GM12874 (cell line): ENCODE results near the gene EPN2.

ENCODE experiments used
- CTCF ChIP-seq: IDR thresholded peaks from 2 replicates; pipeline ENCODE4 v1.5.1; 2011; ENCODE audit warnings: low read depth, mild to moderate bottlenecking, control low read depth, low read length, moderate library complexity; ENCODE audit not compliant: insufficient read depth

Gene EPN2

GRCh38 chr17:19253112-19253511 is 15.9 kb downstream of the EPN2 start:
- TF ChIP-seq CTCF: no peak

- no peak for TF ChIP-seq CTCF
Measured at GRCh38 chr17:19254651-19255050, 17.5 kb downstream of the EPN2 start.

- no peak for TF ChIP-seq CTCF
Measured at GRCh38 chr17:19255279-19255678, 18.1 kb downstream of the EPN2 start.

GRCh38 chr17:19258371-19258770 is 21.2 kb downstream of the EPN2 start:
- no peak for TF ChIP-seq CTCF

GRCh38 chr17:19260958-19261357 is 23.8 kb downstream of the EPN2 start:
- 0 out of 2 replicates have a peak, but pooled peaks have one; percentile 1 for TF ChIP-seq CTCF

- TF ChIP-seq CTCF: no peak
Measured at GRCh38 chr17:19261426-19261825, 24.3 kb downstream of the EPN2 start.

- no peak for TF ChIP-seq CTCF
Measured at GRCh38 chr17:19262650-19263631, 25.8 kb downstream of the EPN2 start.
